HG02981 (cell line): ENCODE measurements around the gene TNFRSF17.
"Not testable (repeated sequence)": the region's sequence is repeated elsewhere in the genome, so short reads cannot be mapped to it uniquely, and the experiment has no call there.

Source experiments
- ATAC-seq: cut with Tn5 transposase; IDR thresholded peaks from one replicate; pipeline ENCODE4 v1.9.1; 2021; ENCODE audit warnings: mild to moderate bottlenecking, moderate library complexity; ENCODE audit not compliant: unreplicated experiment

TNFRSF17 gene

DNA sequence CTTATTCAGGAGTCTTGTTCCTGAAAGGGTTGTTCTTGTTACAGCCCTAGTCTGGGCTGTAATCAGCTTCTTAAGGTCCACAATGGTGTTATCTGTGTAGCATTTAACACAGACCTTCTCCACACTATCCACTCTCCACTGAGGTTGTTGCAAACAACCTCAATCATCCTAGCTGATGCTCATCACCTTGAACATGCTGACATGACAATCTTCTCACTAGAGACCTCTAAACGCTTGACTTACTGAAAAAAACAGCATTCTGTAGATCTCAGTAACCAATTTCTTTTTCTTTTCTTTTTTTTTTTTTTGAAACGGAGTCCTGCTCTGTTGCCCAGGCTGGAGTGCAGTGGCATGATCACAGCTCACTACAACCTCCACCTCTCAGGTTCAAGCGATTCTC is 3.6 kb downstream of the TNFRSF17 start:
- ATAC-seq = no peak

DNA sequence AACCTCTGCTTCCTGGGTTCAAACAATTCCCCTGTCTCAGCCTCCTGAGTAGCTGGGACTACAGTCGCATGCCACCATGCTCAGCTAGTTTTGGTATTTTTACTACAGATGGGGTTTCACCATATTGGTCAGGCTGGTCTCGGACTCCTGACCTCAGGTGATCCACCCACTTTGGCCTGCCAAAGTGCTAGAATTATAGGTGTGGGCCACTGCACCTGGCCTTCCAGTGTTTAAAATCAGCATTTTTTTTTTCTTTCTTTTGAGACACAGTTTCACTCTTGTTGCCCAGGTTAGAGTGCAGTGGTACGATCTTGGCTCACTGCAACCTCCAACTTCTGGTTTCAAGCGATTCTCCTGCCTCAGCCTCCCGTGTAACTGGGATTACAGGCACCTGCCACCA is 5.3 kb downstream of the TNFRSF17 start:
- not testable (repeated sequence) for ATAC-seq

DNA sequence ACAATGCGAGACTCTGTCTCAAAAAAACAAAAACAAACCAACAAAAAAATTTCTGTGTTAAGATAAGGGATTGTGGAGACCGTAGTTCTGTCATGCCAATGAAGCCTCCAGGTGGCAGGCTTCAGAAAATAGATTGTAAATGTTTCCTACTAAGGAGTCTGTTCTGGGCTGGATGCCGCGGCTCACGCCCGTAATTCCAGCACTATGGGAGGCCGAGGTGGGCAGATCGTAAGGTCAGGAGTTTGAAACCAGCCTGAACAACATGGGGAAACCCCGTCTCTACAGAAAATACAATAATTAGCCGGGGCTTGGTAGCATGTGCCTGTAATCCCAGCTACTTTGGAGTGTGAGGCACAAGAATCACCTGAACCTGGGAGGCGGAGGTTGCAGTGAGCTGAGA is 7.1 kb downstream of the TNFRSF17 start:
- ATAC-seq = no peak

DNA sequence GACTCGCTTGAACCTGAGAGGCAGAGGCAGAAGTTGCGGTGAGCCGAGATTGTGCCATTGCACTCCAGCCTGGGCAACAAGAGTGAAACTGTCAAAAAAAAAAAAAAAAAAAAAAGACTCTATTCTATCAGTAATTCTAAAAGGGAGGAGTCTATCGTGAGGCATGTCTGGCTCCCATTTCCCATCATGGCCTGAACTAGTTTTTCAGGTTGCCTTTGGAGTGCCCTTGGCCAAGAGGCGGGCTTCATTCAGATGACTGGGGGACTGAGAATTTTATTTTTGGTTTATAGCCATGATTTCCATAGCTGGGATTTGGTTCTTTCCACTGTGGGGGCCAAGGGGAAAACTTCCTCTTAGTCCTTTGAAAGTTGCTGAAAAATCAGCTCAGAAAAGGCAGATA is 8.1 kb downstream of the TNFRSF17 start:
- ATAC-seq = no peak

DNA sequence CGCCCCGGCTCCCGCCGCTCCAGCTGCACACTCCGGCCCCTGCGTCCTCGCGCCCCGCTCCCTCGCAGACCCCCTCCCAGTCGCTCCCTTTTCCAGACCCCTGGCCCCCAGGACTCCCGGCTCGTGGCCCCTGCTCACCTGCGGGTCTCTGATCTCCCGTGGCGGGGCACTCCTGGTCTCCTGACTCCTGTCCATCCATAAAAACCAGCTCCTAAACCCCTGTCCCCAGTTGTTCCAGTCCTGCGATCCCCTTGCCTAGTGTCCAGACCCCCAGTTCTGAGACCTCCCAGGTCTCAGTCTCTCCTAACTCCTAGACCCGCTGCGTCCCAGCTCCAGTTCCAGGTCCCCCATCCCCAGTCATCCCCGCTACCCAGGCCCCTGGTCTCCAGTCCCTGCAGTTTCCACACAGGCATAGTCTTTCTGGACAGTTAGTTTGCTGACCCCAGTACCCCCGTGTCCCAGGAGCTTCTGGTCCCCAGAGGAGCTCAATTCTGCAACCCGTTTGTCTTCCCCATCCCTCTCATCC is 11.9 kb downstream of the TNFRSF17 start:
- ATAC-seq = no peak

DNA sequence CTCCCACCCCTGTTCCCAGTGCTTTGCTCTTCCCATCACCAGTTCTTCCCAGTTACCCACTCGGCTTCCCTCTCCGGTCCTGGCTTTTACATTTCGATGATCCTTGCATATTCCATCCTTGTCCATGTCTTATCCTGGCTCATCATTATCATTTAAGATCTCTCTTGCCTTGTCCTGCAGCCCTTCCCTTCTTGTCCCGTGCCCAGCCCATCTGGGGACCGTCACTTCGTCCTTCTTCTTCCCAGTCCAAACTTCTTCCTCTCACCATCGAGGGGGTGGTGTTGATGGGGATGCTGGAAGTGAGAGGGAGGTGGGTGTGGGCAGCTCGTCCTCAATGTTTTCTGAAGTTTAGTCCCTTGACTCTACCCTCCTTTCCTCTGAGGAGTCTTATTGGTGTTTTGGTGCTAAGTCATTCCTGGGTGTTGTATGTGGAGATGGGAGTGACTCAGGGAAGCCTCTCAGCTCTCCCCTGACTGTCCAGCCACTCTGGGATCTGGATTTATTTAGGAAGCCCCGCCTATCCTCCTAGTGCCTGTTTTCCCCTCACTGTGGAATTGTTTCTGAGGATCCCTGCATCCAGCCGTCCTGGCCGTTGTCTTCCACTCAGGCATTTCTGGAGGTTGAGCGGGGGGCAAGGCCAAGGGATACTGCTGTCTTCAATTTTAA is 12.5 kb downstream of the TNFRSF17 start:
- no peak for ATAC-seq

DNA sequence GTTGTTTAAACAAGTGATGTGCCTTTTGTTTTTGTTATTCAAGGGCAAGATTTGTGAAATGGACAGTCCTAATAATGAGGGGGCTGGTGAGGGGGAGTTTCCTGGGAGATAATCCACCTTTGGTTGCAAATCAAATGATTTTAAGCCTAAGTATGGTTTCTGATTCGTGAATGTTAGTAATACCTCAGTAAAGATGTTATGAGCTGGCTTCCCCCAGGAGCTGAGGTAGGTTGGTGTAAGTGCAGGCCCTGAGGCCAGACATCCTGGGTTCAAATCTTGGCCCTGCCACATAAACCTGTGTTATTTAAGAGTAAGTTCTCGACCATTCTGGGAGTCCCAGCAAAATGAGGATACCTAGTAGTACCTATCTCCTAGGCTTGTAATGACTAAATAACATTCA is 13.1 kb downstream of the TNFRSF17 start:
- no peak for ATAC-seq

DNA sequence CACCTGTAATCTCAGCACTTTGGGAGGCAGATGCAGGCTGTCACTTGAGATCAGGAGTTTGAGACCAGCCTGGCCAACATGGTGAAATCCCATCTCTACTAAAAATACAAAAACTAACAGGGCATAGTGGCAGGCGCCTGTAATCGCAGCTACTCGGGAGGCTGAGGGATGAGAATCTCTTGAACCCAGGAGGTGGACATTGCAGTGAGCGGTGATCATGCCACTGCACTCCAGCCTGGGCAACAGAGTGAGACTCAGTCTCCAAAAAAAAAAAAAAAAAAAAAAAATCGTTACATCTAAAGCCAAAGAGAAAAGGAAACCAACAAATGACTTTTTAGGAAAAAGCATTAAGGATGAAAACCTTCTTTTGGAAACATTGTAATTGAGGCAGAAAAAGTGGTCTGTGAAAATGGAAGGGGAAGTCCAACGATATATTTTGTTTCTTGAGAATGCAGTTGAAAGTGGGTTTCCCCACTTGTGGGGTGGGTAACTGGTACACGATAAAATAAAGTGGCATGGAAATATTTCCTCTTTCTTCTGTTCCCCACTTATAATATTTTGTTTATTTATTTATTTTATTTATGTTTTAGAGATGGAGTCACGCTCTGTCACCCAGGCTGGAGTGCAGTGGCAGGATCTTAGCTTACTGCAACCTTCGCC is 14.1 kb downstream of the TNFRSF17 start:
- ATAC-seq = no peak

DNA sequence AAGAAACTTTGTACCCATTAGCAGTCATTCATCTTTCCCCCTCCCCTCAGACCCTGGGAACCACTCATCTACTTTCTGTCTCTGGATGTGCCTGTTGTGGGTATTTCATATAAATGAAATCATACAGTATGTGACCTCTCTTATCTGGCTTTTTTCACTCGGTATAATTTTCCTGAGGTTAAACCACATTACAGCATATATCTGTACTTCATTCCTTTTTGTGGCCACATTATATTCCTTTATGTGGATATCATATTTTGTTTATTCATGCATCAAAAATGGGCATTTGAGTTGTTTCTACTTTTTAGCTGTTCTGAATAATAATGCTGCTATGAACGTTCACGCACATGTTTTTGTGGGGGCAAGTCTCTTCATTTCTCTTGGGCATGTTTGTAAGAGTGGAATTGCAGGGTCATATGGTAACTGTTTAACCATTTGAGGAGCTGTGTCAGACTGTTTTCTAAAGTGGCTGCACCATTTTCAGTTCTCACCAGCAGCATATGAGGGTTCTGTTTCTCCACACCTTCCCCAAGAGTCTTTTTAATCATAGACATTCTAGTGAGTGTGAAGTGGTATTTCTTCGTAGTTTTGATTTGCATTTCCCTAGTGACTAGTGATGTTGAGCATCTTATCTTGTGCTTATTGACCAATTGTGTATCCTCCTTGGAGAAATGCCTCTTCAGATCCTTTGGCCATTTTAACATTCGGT is 15.3 kb downstream of the TNFRSF17 start:
- peak; percentile 44 for ATAC-seq

DNA sequence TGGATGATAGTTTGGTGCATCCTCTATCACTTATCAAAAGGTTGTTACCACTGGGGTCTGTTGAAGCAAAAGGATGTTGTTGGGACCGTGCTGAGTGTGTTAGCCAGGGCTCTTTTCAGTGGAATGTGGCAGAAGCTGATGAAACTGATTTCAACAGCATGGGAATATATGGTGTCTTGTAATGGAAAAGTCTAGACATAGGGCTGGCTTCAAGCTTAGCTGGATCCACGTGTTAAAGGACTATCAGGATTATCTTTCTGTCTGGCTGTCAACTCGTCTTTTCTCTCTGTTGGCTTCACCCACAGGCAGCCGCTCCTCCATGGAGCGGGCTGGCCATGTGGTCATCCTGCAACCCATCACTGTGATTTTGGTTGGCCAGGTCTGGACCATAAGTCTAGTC is 20.2 kb downstream of the TNFRSF17 start:
- no peak for ATAC-seq

DNA sequence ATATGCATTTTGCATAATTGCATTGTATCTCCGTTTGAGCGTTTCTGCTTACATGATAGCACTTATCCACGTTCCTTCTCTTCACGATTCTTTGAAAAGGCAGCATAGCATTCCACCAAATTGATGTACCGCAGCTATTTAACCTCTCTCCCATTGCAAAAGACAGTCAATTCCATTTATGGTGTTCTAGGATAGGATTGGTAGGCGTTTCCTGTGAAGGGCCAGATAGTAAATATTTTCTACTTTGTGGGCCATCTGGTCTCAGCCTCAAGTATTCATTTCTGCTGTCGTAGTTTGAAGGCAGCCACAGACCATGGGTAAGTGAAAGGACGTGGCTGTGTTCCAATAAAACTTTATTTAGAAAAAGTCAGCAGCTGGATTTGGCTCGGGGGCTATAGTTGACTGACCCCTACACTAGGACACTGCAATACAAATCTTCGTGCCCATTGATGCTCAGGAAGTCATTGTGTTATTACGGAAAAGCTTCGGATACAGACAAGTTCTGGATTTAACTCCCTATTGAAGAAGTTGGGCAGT is 21.6 kb downstream of the TNFRSF17 start:
- ATAC-seq = no peak

DNA sequence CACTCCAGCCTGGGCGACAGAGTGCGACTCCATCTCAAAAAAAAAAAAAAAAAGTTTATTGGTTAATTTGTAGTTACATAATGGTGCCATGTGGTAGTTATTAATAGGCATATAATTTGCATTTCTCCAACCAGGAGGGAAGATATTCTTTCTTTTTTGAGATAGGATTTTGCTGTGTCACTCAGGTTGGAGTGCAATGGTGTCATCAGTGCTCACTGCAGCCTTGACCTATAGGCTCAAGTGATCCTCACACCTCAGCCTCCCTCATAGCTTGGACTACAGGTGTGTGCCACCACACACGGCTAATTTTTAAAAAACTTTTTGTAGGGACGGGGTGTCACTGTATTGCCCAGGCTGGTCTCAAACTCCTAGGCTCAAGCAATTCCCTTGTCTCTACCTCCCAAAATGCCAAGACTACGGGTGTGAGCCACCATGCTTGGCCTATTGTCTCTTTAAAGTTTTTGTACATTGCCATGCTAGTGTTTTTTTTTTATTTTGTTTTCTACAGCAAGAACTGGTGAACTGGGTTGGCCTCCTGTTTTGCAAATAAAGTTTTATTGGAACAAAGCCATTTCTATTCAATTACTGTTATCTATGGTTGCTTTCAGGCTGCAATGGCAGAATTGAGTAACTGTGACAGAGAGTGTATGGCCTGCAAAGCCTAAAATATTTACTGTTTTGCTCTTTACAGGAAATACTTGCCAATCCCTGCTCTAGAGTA is 23.4 kb downstream of the TNFRSF17 start:
- no peak for ATAC-seq

DNA sequence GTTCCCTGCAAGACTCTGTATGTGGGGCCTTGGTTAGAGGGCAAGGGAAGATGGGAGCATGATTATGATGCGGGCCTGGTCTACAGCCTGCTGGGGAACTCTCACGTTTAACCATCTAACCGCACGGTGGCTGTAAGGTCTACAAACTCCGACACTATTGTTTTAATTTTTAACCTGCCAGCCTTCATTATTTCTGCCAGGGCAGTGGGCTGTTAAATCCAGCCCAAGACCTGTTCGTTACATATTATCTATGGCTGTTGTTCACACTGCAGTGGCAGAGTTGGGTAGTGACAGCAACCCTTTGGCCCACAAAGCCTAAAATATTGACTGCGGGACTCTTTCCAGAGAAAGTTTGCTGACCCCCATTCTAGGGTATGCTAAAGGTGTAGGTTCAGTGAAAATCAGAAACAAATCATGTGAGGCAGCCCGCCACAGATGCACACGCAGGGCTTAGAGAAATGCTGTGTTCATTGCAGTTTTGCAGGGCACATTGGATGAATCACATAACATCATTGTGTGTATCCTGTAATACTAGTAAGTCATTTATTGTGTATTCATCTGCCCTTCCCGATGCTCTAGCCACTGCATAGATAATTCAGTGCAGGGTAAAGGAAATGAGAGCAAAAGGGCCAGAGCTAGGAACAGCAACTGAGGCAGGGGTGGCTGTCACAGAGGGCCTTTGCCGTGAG is 25.8 kb downstream of the TNFRSF17 start:
- peak; percentile 55 for ATAC-seq

DNA sequence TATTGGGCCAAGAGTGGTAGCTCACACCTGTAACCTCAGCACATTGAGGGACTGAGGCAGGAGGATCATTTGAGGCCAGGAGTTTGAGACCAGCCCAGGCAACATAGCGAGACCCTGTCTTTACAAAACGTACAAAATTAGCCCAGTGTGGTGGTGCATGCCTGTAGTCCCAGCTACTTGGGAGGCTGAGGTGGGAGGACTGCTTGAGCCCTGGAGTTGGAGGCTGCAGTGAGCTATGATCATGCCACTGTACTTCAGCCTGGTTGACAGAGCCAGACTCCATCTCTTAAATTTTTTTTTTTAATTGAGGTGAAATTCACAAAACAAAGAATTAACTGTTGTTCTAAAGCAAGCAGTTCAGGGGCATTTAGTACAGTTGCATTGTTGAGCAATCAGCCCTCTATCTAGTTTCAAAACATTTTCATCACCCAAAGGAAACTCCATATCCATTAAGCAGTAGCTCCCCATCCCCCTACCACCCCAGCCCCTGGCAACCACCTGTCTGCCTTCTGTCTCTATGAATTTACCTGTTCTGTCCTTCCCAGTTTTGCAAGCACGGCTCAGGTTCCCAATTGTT is 27.1 kb downstream of the TNFRSF17 start:
- ATAC-seq = no peak

DNA sequence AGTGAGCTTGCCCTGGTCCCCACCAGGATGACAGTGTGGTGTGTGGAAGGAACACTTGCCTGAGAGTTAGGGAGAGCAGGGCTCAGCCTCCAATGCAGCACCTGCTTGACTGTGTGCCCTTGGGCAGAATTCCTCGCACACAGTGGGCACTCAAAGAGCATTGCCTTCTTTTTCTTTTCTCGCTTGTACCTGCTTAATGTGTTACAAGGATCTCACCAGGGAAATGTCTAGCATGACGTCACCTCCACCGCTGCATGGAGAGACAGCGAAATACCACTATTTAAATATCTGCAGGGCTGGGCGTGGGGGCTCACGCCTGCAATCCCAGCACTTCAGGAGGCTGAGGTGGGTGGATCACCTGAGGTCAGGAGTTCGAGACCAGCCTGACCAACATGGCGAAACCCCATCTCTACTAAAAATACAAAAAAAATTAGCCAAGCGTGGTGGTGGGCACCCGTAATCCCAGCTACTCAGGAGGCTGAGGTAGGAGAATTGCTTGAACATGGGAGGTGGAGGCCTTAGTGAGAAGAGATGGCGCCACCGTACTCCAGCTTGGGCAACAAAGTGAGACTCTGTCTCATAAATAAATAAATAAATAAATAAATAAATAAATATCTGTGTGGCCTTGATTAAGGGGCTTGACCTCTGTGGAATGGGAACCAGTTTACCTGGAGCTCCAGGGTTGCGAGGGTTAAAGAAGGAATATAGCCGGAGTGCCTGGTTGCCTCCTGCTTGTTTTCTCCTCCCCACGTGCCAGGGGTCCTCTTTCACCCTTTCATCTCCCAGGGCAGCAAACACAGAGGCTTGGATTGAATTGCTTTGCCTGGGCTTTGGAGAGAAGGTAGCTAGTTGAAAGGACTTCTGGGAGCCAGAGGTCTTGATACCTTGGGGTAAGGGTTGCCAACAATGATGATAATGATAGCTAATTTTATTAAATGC is 27.8 kb downstream of the TNFRSF17 start:
- no peak for ATAC-seq

DNA sequence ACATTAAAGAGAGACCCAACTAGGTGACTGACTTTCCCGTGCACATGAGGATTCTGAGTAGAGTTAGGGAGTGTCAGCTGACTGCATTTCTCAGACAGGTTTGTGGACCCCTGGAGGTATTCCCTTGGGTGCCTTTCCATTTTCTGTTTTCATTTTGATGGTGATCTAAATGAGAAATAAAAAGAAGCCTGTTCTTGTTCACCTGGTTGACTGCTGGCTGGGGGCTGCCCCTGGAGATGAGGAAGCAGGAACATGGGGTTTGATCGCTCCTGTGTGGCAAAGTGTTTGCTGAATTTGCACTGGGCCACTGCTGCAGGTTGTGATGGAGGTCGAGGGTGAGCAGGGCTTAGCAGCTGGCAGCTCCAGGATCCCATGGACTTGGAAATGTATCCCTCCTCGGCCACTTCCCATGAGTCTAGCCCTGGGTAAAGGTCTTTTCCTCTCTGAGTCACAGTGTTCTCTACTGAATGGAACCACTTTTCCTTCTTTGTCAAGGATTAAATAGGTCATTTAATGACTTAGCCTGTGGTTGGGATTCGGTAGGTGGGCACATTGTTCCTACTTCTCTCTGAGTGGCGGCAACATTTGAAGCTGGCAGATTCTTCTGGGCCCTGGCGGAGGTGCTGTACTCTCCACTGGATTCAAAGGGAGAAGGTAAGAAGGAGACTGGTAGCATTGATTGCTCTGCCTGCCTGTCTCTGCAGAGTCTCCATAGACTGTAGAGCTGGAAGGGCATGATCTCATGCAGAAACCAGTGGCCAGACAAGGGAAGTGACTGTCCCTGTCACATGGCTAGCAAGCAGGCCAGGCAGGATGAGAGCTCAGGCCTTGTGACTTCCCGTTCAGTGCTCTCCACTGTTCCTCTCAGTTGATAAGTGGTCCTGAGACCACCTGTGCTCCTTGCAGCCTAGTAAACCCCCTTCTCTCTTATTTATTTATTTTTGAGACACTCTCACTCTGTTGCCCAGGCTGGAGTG is 29.4 kb downstream of the TNFRSF17 start:
- no peak for ATAC-seq

DNA sequence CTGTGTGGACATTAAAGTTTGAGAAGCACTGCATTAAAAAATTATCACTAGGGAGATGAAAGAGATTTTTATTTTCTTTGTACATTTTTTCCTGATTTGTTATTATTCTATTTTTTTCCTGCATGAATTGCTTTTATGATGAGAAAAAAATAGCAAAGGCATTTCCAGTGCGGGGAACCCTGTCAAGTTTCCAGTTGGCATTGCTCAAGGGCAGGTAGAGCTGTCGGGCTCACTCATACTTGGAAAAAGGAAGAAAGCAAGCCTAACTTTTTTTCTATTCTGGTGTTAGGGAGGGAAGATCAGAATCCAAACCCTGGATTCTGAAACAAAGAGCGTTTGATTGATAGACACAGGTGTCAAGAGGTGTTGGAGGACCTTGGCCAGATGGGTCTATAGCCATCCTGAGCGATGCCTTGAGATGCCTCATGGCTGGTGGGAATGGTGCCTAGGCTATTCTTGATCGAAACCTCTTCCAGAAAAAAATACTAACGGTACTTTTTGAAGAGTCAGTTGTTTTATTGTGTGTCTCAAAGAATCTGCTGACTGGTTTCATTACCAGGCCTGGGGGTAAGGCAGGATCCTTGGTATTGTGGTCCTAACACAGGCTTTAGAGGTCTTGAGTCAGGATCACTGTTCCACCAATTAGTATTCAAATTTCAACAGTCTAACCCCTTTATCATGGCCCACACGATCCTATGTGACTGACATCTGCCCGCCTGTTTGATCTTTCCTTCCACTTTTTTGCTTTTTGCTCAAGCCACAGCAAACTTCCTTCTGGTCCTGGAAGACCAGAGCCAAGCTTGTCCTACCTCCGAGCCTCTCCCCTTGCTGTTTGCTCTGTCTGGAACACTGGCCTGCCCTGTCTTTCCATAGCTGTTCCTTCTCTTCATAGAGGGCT is 31.7 kb downstream of the TNFRSF17 start:
- no peak for ATAC-seq
